Measurements from ENCODE around the gene AP2A2.

- TF ChIP-seq CTCF (IDR thresholded peaks at IDR 0.05) (no peak), EZH2 (IDR thresholded peaks at IDR 0.05; ENCODE audit: borderline replicate concordance, insufficient read depth, low read depth, low read length, poor library complexity, severe bottlenecking) (no peak)
Measured at GRCh38 chr11:1005928-1006327, 80.3 kb downstream of the AP2A2 start.

All from B cell (primary cell).